ENCODE results near the gene SEC31A.

DNA sequence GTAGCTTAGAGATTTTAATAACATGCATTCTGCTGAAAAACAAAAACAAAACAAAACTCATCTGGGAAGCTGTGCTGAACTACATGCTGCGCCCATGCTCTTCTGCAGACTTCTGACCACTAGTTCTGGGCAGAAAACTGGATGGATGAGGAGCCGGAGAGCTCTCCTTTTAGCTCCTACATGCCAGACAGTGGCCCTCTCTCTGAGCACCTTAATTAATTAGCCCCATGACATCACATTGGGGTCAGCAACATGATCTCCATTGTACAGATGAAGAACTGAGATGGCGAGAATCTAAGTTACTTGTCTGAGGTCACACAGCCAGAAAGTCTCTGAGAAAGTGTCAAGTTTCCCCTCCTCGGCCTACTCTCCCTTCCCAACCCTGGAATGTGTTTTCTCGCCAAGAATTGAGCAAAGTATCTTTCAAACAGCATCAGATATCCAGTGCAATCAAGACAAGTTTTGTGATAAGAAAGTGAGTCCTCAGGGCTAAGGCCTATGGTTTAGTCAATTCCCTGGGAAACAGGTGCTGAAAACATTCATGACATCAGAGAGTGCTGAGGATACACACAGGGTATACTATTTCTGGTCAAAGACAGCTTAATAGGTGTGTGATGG lies 113.9 kb downstream of the SEC31A start:
- TF ChIP-seq, protein P1, sequence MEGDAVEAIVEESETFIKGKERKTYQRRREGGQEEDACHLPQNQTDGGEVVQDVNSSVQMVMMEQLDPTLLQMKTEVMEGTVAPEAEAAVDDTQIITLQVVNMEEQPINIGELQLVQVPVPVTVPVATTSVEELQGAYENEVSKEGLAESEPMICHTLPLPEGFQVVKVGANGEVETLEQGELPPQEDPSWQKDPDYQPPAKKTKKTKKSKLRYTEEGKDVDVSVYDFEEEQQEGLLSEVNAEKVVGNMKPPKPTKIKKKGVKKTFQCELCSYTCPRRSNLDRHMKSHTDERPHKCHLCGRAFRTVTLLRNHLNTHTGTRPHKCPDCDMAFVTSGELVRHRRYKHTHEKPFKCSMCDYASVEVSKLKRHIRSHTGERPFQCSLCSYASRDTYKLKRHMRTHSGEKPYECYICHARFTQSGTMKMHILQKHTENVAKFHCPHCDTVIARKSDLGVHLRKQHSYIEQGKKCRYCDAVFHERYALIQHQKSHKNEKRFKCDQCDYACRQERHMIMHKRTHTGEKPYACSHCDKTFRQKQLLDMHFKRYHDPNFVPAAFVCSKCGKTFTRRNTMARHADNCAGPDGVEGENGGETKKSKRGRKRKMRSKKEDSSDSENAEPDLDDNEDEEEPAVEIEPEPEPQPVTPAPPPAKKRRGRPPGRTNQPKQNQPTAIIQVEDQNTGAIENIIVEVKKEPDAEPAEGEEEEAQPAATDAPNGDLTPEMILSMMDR (tag by site-specific recombination; IDR thresholded peaks at IDR 0.05), result no peak
- TF ChIP-seq ZNF530 (tag by site-specific recombination; IDR thresholded peaks at IDR 0.05; ENCODE audit: low read depth) (no peak), ZNF274 (IDR thresholded peaks at IDR 0.05; ENCODE audit: low read length) (no peak), ZNF274 (tag by site-specific recombination; IDR thresholded peaks at IDR 0.05; ENCODE audit: borderline replicate concordance) (no peak), ZNF302 (tag by site-specific recombination; IDR thresholded peaks at IDR 0.05; ENCODE audit: low read depth) (no peak), MEIS1 (CRISPR knock-in tag; IDR thresholded peaks at IDR 0.05; ENCODE audit: borderline replicate concordance) (no peak)
